Dendritic cell treated with granulocyte-macrophage colony-stimulating factor and Interleukin-4, amounts not matched to agents 40 ng/mL and 50 ng/mL, for 4 days (primary cell): ENCODE data around the gene HUS1.
"Not testable (repeated sequence)": the region's sequence is repeated elsewhere in the genome, so short reads cannot be mapped to it uniquely, and the experiment has no call there.

Experiments
- H3K27ac Mint-ChIP-seq: one replicate; pipeline ENCODE4 v1.8.0; 2022; ENCODE audit warnings: mild to moderate bottlenecking, mixed read lengths
- H3K27me3 Mint-ChIP-seq: one replicate; pipeline ENCODE4 v1.8.0; 2022; ENCODE audit warnings: mild to moderate bottlenecking, mixed read lengths
- H3K36me3 Mint-ChIP-seq: one replicate; pipeline ENCODE4 v1.8.0; 2022; ENCODE audit warnings: low read depth, mixed read lengths
- H3K4me1 Mint-ChIP-seq: one replicate; pipeline ENCODE4 v1.8.0; 2022; ENCODE audit warnings: low read depth, mixed read lengths
- H3K4me3 Mint-ChIP-seq: one replicate; pipeline ENCODE4 v1.8.0; 2022; ENCODE audit warnings: mild to moderate bottlenecking, moderate library complexity, mixed read lengths
- H3K9me3 Mint-ChIP-seq: one replicate; pipeline ENCODE4 v1.8.0; 2022; ENCODE audit warnings: mixed read lengths
- intact Hi-C: fragments of 100-400 bp; cut with micrococcal nuclease; formaldehyde crosslinking; loops from one replicate; pipeline ENCODE4 v1.15.0; 2022

The HUS1 gene

GRCh38 chr7:47946581-47947354 is 32.6 kb downstream of the HUS1 start:
- H3K36me3 Mint-ChIP-seq, result no peaks in the 10 kb centered on the region
- H3K4me3 Mint-ChIP-seq, result no peak overlapping the region
- H3K27ac Mint-ChIP-seq, result no peak overlapping the region
- H3K9me3 Mint-ChIP-seq, result no peaks in the 10 kb centered on the region
- H3K4me1 Mint-ChIP-seq, result peaks cover 15% of the 10 kb centered on the region
- intact Hi-C loops, result loop anchor here (10.0 kb wide), 1 partner anchor 58 kb away; no protein-coding TSS in a partner anchor
- H3K27me3 Mint-ChIP-seq, result peaks cover 4% of the 10 kb centered on the region

- no peaks in the 10 kb centered on the region for H3K9me3 Mint-ChIP-seq
- H3K27me3 Mint-ChIP-seq, result peaks cover 4% of the 10 kb centered on the region
- H3K27ac Mint-ChIP-seq, result no peak overlapping the region
- intact Hi-C loops, result loop anchor here (1.0 to 10.0 kb wide), 4 partner anchors 23 to 209 kb away; no protein-coding TSS in a partner anchor
- H3K4me1 Mint-ChIP-seq, result peaks cover 26% of the 10 kb centered on the region
- H3K36me3 Mint-ChIP-seq, result no peaks in the 10 kb centered on the region
- H3K4me3 Mint-ChIP-seq, result no peak overlapping the region
Measured at GRCh38 chr7:47945261-47946015, 34.0 kb downstream of the HUS1 start.

GRCh38 chr7:47944536-47945260 is 34.7 kb downstream of the HUS1 start:
- Mint-ChIP-seq H3K27ac (no peak overlapping the region), H3K36me3 (no peaks in the 10 kb centered on the region), H3K9me3 (no peaks in the 10 kb centered on the region), H3K4me3 (no peak overlapping the region), H3K4me1 (peaks cover 34% of the 10 kb centered on the region), H3K27me3 (peaks cover 4% of the 10 kb centered on the region)
- intact Hi-C loops, result loop anchor here (1.0 to 10.0 kb wide), 4 partner anchors 24 to 210 kb away; no protein-coding TSS in a partner anchor

GRCh38 chr7:47943676-47944474 is 35.5 kb downstream of the HUS1 start:
- Mint-ChIP-seq H3K27me3 (peaks cover 6% of the 10 kb centered on the region), H3K27ac (peak overlapping the region; percentile 33), H3K4me3 (no peak overlapping the region), H3K4me1 (peaks cover 42% of the 10 kb centered on the region), H3K9me3 (no peaks in the 10 kb centered on the region), H3K36me3 (no peaks in the 10 kb centered on the region)
- intact Hi-C loops, result loop anchor here (2.0 to 10.0 kb wide), 2 partner anchors 25 to 61 kb away; no protein-coding TSS in a partner anchor

GRCh38 chr7:47942651-47943050 is 36.8 kb downstream of the HUS1 start:
- intact Hi-C loops, result loop anchor here (10.0 kb wide), 1 partner anchor 62 kb away; no protein-coding TSS in a partner anchor
- not testable (repeated sequence) for H3K9me3 Mint-ChIP-seq, H3K36me3 Mint-ChIP-seq, H3K27ac Mint-ChIP-seq, H3K4me3 Mint-ChIP-seq, H3K27me3 Mint-ChIP-seq
- H3K4me1 Mint-ChIP-seq, result peaks cover 54% of the 10 kb centered on the region

- Mint-ChIP-seq H3K4me1 (peaks cover 59% of the 10 kb centered on the region), H3K4me3 (no peak overlapping the region), H3K9me3 (no peaks in the 10 kb centered on the region), H3K27me3 (peaks cover 2% of the 10 kb centered on the region), H3K27ac (peak overlapping the region; percentile 69), H3K36me3 (no peaks in the 10 kb centered on the region)
- intact Hi-C loops, result loop anchor here (10.0 kb wide), 1 partner anchor 63 kb away; no protein-coding TSS in a partner anchor
Measured at GRCh38 chr7:47942132-47942531, 37.3 kb downstream of the HUS1 start.

- intact Hi-C loops, result loop anchor here (10.0 kb wide), 1 partner anchor 64 kb away; no protein-coding TSS in a partner anchor
- no peaks in the 10 kb centered on the region for H3K36me3 Mint-ChIP-seq
- H3K4me3 Mint-ChIP-seq, result no peak overlapping the region
- H3K9me3 Mint-ChIP-seq, result no peaks in the 10 kb centered on the region
- peaks cover 2% of the 10 kb centered on the region for H3K27me3 Mint-ChIP-seq
- peak overlapping the region; percentile 69 for H3K27ac Mint-ChIP-seq
- H3K4me1 Mint-ChIP-seq, result peaks cover 68% of the 10 kb centered on the region
Measured at GRCh38 chr7:47941136-47941844, 38.1 kb downstream of the HUS1 start.

- Mint-ChIP-seq H3K36me3 (no peaks in the 10 kb centered on the region), H3K27ac (peak overlapping the region; percentile 69), H3K27me3 (peaks cover 2% of the 10 kb centered on the region), H3K4me1 (peaks cover 68% of the 10 kb centered on the region), H3K4me3 (no peak overlapping the region), H3K9me3 (no peaks in the 10 kb centered on the region)
- intact Hi-C loops, result loop anchor here (10.0 kb wide), 1 partner anchor 64 kb away; no protein-coding TSS in a partner anchor
Measured at GRCh38 chr7:47940088-47941013, 39.1 kb downstream of the HUS1 start.

GRCh38 chr7:47939425-47940036 is 39.9 kb downstream of the HUS1 start:
- intact Hi-C loops, result loop anchor here (10.0 kb wide), 1 partner anchor 65 kb away; no protein-coding TSS in a partner anchor
- Mint-ChIP-seq H3K9me3 (no peaks in the 10 kb centered on the region), H3K27ac (peak overlapping the region; percentile 69), H3K27me3 (peaks cover 2% of the 10 kb centered on the region), H3K4me3 (no peak overlapping the region), H3K4me1 (peaks cover 71% of the 10 kb centered on the region), H3K36me3 (no peaks in the 10 kb centered on the region)

- Mint-ChIP-seq H3K9me3 (no peaks in the 10 kb centered on the region), H3K27me3 (peaks cover 2% of the 10 kb centered on the region), H3K36me3 (no peaks in the 10 kb centered on the region), H3K4me1 (peaks cover 76% of the 10 kb centered on the region), H3K4me3 (no peak overlapping the region), H3K27ac (no peak overlapping the region)
- intact Hi-C loops, result no loop called here
Measured at GRCh38 chr7:47938574-47939165, 40.7 kb downstream of the HUS1 start.
